ENCODE measurements around the gene CDH23.

Gene CDH23

GRCh38 chr10:71782221-71782916 lies 385.6 kb downstream of the CDH23 start:
- no peak overlapping the region for H3K4me3 ChIP-seq (ENCODE audit: low read depth, low read length)
- DNase-seq (ENCODE audit: low read depth) = no peak
- no peak for TF ChIP-seq CTCF (IDR thresholded peaks at IDR 0.05; ENCODE audit: control insufficient read depth, extremely low read depth, insufficient read depth)

- TF ChIP-seq CTCF (IDR thresholded peaks at IDR 0.05; ENCODE audit: control insufficient read depth, extremely low read depth, insufficient read depth) = no peak
- no peak for DNase-seq (ENCODE audit: low read depth)
- H3K4me3 ChIP-seq (ENCODE audit: low read depth, low read length) = no peak overlapping the region
These were observed 386.3 kb downstream of the CDH23 start for GRCh38 chr10:71782917-71783490.

- H3K4me3 ChIP-seq (ENCODE audit: low read depth, low read length) = no peak overlapping the region
- no peak for TF ChIP-seq CTCF (IDR thresholded peaks at IDR 0.05; ENCODE audit: control insufficient read depth, extremely low read depth, insufficient read depth)
- DNase-seq (ENCODE audit: low read depth) = no peak
These were observed 387.4 kb downstream of the CDH23 start for GRCh38 chr10:71783917-71784678.

GRCh38 chr10:71784679-71785272 lies 388.1 kb downstream of the CDH23 start:
- no peak for TF ChIP-seq CTCF (IDR thresholded peaks at IDR 0.05; ENCODE audit: control insufficient read depth, extremely low read depth, insufficient read depth)
- DNase-seq (ENCODE audit: low read depth) = no peak
- H3K4me3 ChIP-seq (ENCODE audit: low read depth, low read length) = no peak overlapping the region

- no peak for DNase-seq (ENCODE audit: low read depth)
- no peak for TF ChIP-seq CTCF (IDR thresholded peaks at IDR 0.05; ENCODE audit: control insufficient read depth, extremely low read depth, insufficient read depth)
- no peak overlapping the region for H3K4me3 ChIP-seq (ENCODE audit: low read depth, low read length)
These were observed 392.2 kb downstream of the CDH23 start for GRCh38 chr10:71788954-71789353.

- DNase-seq (ENCODE audit: low read depth) = no peak
- no peak overlapping the region for H3K4me3 ChIP-seq (ENCODE audit: low read depth, low read length)
- TF ChIP-seq CTCF (IDR thresholded peaks at IDR 0.05; ENCODE audit: control insufficient read depth, extremely low read depth, insufficient read depth) = no peak
These were observed 393.2 kb downstream of the CDH23 start for GRCh38 chr10:71789871-71790270.
